Endodermal cell (in vitro differentiated cells): ENCODE data around the gene TESMIN. TPM values are rescaled to one million over a fixed set of nuclear protein-coding genes. Genes with fewer than 3 reads are reported as not detected.

ENCODE experiments used
- DNase-seq: peaks from one replicate; pipeline ENCODE4 v3.0.0-alpha.2; 2017
- H3K27ac ChIP-seq: 2 replicates; pipeline ENCODE4 v1.5.1; 2013; ENCODE audit warnings: mild to moderate bottlenecking, low read depth, low read length, moderate library complexity
- H3K27me3 ChIP-seq: 2 replicates; pipeline ENCODE4 v1.6.1; 2013; ENCODE audit warnings: mild to moderate bottlenecking, low read length, moderate library complexity; ENCODE audit not compliant: insufficient read depth, control insufficient read depth, poor library complexity, severe bottlenecking
- H3K36me3 ChIP-seq: 2 replicates; pipeline ENCODE4 v1.7.0; 2013; ENCODE audit warnings: mild to moderate bottlenecking, low read length, moderate library complexity; ENCODE audit not compliant: control insufficient read depth, insufficient read depth
- H3K4me1 ChIP-seq: one replicate; pipeline ENCODE4 v1.7.0; 2013; ENCODE audit warnings: low read length; ENCODE audit not compliant: control insufficient read depth, insufficient read depth
- H3K4me3 ChIP-seq: 2 replicates; pipeline ENCODE4 v1.5.1; 2013; ENCODE audit warnings: mild to moderate bottlenecking, low read length, moderate library complexity
- H3K9ac ChIP-seq: 2 replicates; pipeline ENCODE4 v1.6.1; 2013; ENCODE audit warnings: mild to moderate bottlenecking, low read length, moderate library complexity; ENCODE audit not compliant: poor library complexity, severe bottlenecking; ENCODE audit errors: extremely low read depth
- H3K9me3 ChIP-seq: 2 replicates; pipeline ENCODE4 v1.6.1; 2013; ENCODE audit warnings: mild to moderate bottlenecking, low read length, moderate library complexity; ENCODE audit not compliant: control insufficient read depth
- H3K27ac Mint-ChIP-seq: 2 replicates; pipeline ENCODE4 v1.8.0; 2020; ENCODE audit warnings: mixed read lengths
- H3K27me3 Mint-ChIP-seq: 2 replicates; pipeline ENCODE4 v1.8.0; 2021; ENCODE audit warnings: mild to moderate bottlenecking, mixed read lengths; ENCODE audit not compliant: insufficient read depth
- H3K36me3 Mint-ChIP-seq: 2 replicates; pipeline ENCODE4 v1.8.0; 2020; ENCODE audit warnings: low read depth, mixed read lengths
- H3K4me1 Mint-ChIP-seq: 2 replicates; pipeline ENCODE4 v1.8.0; 2020; ENCODE audit warnings: mixed read lengths
- H3K4me3 Mint-ChIP-seq: 2 replicates; pipeline ENCODE4 v1.8.0; 2020; ENCODE audit warnings: mild to moderate bottlenecking, moderate library complexity, mixed read lengths
- H3K9me3 Mint-ChIP-seq: 2 replicates; pipeline ENCODE4 v1.8.0; 2020; ENCODE audit warnings: mild to moderate bottlenecking, mixed read lengths
- WGBS, 2 experiments: methylation state at CpG; one replicate each; pipeline versions ENCODE4 v1.1.5 to v1.1.7; 2013; ENCODE audit warnings: missing lambda C conversion rate in 2 of 2, mixed read lengths in 1 of 2; ENCODE audit not compliant: insufficient coverage in 1 of 2, insufficient read length in 1 of 2; 5-methylcytosine and 5-hydroxymethylcytosine counted together
- total RNA-seq, 2 donors: library from RNA; stranded (reverse); fragmentation: NEBNext Ultra II Directional in 1 of 2; extraction: Animal tissue kit (Norgen Biotek cat#: 25700) in 1 of 2; gene quantifications; 2 replicates in 1 of 2; 3 replicates in 1 of 2; pipeline ENCODE4 v1.2.1, GENCODE V29; 2021
- TF ChIP-seq, protein P1 (sequence below): fragments of 200-600 bp; sonication (generic); conservative IDR thresholded peaks from 2 replicates; pipeline ENCODE4 v1.5.0; 2021; ENCODE audit warnings: antibody characterized with exemption, mild to moderate bottlenecking

TESMIN gene
- total RNA-seq, 2 donors from 2014 or later = 53.7 to 68.8 TPM

DNA sequence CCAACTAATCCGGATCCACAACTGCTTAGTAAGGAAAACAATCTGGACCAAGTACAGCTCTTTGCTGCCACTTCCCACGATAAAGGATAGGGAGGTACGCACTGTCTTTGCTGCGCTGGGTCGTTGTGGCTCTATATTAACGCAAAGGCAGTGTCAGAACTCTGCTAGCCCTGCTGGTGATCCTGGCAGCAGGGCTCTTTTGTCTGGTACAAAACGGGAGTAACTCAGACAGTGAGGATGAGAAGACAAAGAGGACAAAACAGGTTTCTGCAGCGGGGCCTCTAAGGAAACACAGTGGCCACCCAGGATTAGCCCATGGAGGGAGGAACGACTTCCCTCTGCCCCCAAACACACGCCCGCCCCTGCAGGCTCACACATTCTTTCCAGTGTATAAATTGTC lies 40.9 kb downstream of the TESMIN start:
- Histone ChIP-seq H3K9ac (no peak overlapping the region), H3K27me3 (no peaks in the 10 kb centered on the region), H3K27ac (no peak overlapping the region), H3K4me3 (no peak overlapping the region), H3K9me3 (no peaks in the 10 kb centered on the region), H3K36me3 (no peaks in the 10 kb centered on the region), H3K4me1 (peaks cover 2% of the 10 kb centered on the region)
- H3K4me3 Mint-ChIP-seq = no peak overlapping the region
- TF ChIP-seq, protein P1, sequence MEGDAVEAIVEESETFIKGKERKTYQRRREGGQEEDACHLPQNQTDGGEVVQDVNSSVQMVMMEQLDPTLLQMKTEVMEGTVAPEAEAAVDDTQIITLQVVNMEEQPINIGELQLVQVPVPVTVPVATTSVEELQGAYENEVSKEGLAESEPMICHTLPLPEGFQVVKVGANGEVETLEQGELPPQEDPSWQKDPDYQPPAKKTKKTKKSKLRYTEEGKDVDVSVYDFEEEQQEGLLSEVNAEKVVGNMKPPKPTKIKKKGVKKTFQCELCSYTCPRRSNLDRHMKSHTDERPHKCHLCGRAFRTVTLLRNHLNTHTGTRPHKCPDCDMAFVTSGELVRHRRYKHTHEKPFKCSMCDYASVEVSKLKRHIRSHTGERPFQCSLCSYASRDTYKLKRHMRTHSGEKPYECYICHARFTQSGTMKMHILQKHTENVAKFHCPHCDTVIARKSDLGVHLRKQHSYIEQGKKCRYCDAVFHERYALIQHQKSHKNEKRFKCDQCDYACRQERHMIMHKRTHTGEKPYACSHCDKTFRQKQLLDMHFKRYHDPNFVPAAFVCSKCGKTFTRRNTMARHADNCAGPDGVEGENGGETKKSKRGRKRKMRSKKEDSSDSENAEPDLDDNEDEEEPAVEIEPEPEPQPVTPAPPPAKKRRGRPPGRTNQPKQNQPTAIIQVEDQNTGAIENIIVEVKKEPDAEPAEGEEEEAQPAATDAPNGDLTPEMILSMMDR = no peak
- no peaks in the 10 kb centered on the region for H3K27me3 Mint-ChIP-seq
- H3K9me3 Mint-ChIP-seq = no peaks in the 10 kb centered on the region
- H3K4me1 Mint-ChIP-seq = peaks cover 12% of the 10 kb centered on the region
- WGBS, 2 experiments = 66 to 84% methylated on average over 10 to 11 of the region's 11 CpGs
- no peak overlapping the region for H3K27ac Mint-ChIP-seq
- no peak for DNase-seq
- H3K36me3 Mint-ChIP-seq = no peaks in the 10 kb centered on the region

DNA sequence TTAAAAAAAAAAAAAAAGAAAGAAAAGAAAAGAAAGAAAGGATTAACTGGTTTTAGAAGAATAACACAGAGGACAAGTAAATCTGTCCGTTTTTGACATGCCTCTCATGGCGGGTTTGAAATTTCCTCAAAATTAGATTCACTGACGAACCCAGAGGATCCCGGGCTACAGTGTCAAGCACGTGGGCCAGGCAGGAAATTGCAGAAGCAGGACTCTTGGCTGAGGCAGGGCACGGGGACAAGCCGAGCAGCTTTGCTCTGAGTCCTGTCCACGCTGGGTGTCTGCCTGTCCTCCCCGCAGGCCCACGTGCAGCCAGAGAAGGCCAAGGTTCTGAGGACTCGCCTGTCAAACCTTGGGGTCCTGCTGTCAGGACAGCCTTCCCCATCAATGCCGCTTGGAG lies 42.3 kb downstream of the TESMIN start:
- H3K4me3 ChIP-seq = no peak overlapping the region
- H3K9me3 ChIP-seq = no peaks in the 10 kb centered on the region
- no peaks in the 10 kb centered on the region for H3K4me1 ChIP-seq
- Mint-ChIP-seq H3K36me3 (no peaks in the 10 kb centered on the region), H3K4me1 (peaks cover 14% of the 10 kb centered on the region), H3K27me3 (no peaks in the 10 kb centered on the region), H3K4me3 (no peak overlapping the region), H3K27ac (no peak overlapping the region), H3K9me3 (no peaks in the 10 kb centered on the region)
- no peaks in the 10 kb centered on the region for H3K36me3 ChIP-seq
- H3K27me3 ChIP-seq = no peaks in the 10 kb centered on the region
- TF ChIP-seq, protein P1 = no peak
- no peak for DNase-seq
- H3K27ac ChIP-seq = no peak overlapping the region
- WGBS, 2 experiments = 91 to 94% methylated on average over 11 to 12 of the region's 12 CpGs
- no peak overlapping the region for H3K9ac ChIP-seq

DNA sequence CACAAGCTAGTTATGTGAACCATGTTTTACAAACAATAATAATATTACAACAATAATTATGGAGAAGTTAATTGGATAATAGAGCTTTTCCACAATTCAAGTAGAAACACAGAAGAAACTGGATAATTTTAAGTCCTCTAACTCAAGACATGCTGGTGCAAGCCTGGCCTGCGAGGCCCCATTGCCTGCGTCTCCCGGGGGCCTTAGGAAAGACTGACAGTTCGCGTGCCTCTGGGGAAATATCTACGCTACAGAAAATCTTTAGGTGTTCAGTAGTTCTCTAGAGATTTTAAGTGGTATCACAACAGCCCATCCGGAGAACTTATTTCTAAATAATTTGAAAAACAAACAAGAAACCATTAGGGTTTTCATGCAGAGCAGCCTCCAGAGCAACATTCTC lies 43.8 kb downstream of the TESMIN start:
- Mint-ChIP-seq H3K9me3 (no peaks in the 10 kb centered on the region), H3K36me3 (no peaks in the 10 kb centered on the region)
- H3K4me3 ChIP-seq = no peak overlapping the region

More for the DNA sequence above, 43.8 kb downstream of the TESMIN start:
- H3K4me1 ChIP-seq = no peaks in the 10 kb centered on the region
- H3K27me3 ChIP-seq = no peaks in the 10 kb centered on the region
- no peak overlapping the region for H3K9ac ChIP-seq
- no peak for DNase-seq
- TF ChIP-seq, protein P1 = no peak
- Mint-ChIP-seq H3K27me3 (no peaks in the 10 kb centered on the region), H3K4me3 (no peak overlapping the region), H3K27ac (no peak overlapping the region), H3K4me1 (peaks cover 14% of the 10 kb centered on the region)
- no peaks in the 10 kb centered on the region for H3K9me3 ChIP-seq
- no peaks in the 10 kb centered on the region for H3K36me3 ChIP-seq
- no peak overlapping the region for H3K27ac ChIP-seq
- 87 to 94% methylated on average over 4 to 7 of the region's 7 CpGs for WGBS, 2 experiments
